Kidney (tissue), 14 donors: ENCODE data around the gene FAM241A. TPM values are rescaled to one million over a fixed set of nuclear protein-coding genes. Genes with fewer than 3 reads are reported as not detected.
"Not testable (repeated sequence)": the region's sequence is repeated elsewhere in the genome, so short reads cannot be mapped to it uniquely, and the experiment has no call there.

Source experiments
- DNase-seq, 5 donors: peaks; one replicate each; pipeline ENCODE4 v3.0.0-alpha.2; 2013 to 2020
- FAIRE-seq: peaks from 2 replicates; lab custom pipeline; 2012; peaks lifted over from hg19 to GRCh38; lab: Jason Lieb, UNC
- H3K27ac ChIP-seq, 2 donors: one replicate each; pipeline ENCODE4 v1.7.0; 2013; ENCODE audit warnings: low read depth in 2 of 2, low read length in 2 of 2, inconsistent platforms in 1 of 2
- H3K27me3 ChIP-seq: one replicate; pipeline ENCODE4 v1.7.1; 2013; ENCODE audit warnings: low read length, inconsistent platforms; ENCODE audit not compliant: control insufficient read depth, insufficient read depth
- H3K36me3 ChIP-seq, 3 donors: one replicate each; pipeline versions ENCODE4 v1.7.0 to v1.7.1; 2013; ENCODE audit warnings: low read length in 3 of 3, control low read depth in 1 of 3, inconsistent platforms in 1 of 3; ENCODE audit not compliant: insufficient read depth in 3 of 3, control insufficient read depth in 2 of 3
- H3K4me1 ChIP-seq, 3 donors: one replicate each; pipeline versions ENCODE4 v1.7.0 to v1.7.1; 2013; ENCODE audit warnings: low read length in 3 of 3, inconsistent platforms in 1 of 3, low read depth in 1 of 3; ENCODE audit not compliant: control insufficient read depth in 2 of 3, insufficient read depth in 2 of 3
- H3K4me3 ChIP-seq, 3 donors: one replicate each; pipeline versions ENCODE4 v1.7.0 to v1.8.1; 2013; ENCODE audit warnings: low read length in 3 of 3, control low read depth in 1 of 3, inconsistent platforms in 1 of 3
- H3K9ac ChIP-seq, 3 donors: one replicate each; pipeline versions ENCODE4 v1.7.0 to v1.7.1; 2013; ENCODE audit warnings: low read length in 3 of 3, control low read depth in 1 of 3, inconsistent platforms in 1 of 3
- H3K9me3 ChIP-seq, 3 donors: one replicate each; pipeline versions ENCODE4 v1.7.0 to v1.7.1; 2013; ENCODE audit warnings: low read length in 3 of 3, control low read depth in 1 of 3, inconsistent platforms in 1 of 3; ENCODE audit not compliant: control insufficient read depth in 2 of 3, insufficient read depth in 1 of 3
- CTCF ChIP-seq: IDR thresholded peaks from 3 replicates; pipeline ENCODE4 v1.5.1; 2012; ENCODE audit warnings: mild to moderate bottlenecking, moderate library complexity, borderline replicate concordance; ENCODE audit not compliant: insufficient read depth; ENCODE audit errors: extremely low read depth
- intact Hi-C: fragments of 100-400 bp; cut with DNase I; formaldehyde crosslinking; loops from one replicate; pipeline ENCODE4 v1.11.1; 2022
- polyA plus RNA-seq: library from polyadenylated mRNA; stranded (reverse); fragments of 350-450 nt; fragmentation: Illumina TruSeq; extraction: RNeasy Lipid Tissue Mini Kit (QIAGEN cat#74804); gene quantifications from one replicate; pipeline ENCODE4 v1.2.3, GENCODE V29; 2014; ENCODE audit warnings: low read depth, low replicate concordance; ENCODE audit not compliant: insufficient read depth
- total RNA-seq: library from RNA; stranded (reverse); fragmentation: NEBNext Ultra II Directional; extraction: Animal tissue kit (Norgen Biotek cat#: 25700); gene quantifications from one replicate; pipeline ENCODE4 v1.2.1, GENCODE V29; 2021
- donor health status: control.
- donor health status: control.
- donor health status: control.
- donor health status: control.
- donor health status: control.
- donor health status: DM: yes; HTN: yes; CAD: no.
- donor health status: Normal renal cell carcinoma (clear cell type).

FAM241A gene
- total and polyA plus RNA-seq, 2 donors from 2014 or later = 1.9 to 2.9 TPM

- Histone ChIP-seq H3K9ac (no peak overlapping the region), H3K36me3 (no peaks in the 10 kb centered on the region), H3K27me3 (no peaks in the 10 kb centered on the region), H3K27ac (no peak overlapping the region), H3K9me3 (peaks cover 0 to 2% (median 0%) of the 10 kb centered on the region in 3 donors), H3K4me3 (no peak overlapping the region), H3K4me1 (no peaks in the 10 kb centered on the region)
- no peak for DNase-seq
- intact Hi-C loops = no loop called here
- no peak for TF ChIP-seq CTCF
- FAIRE-seq = no peak
Measured at GRCh38 chr4:112110059-112110425, 35.2 kb upstream of the FAM241A start.

GRCh38 chr4:112111306-112111705, 33.9 kb upstream of the FAM241A start:
- intact Hi-C loops = no loop called here
- H3K27ac ChIP-seq = no peak overlapping the region
- peaks cover 0 to 2% (median 0%) of the 10 kb centered on the region in 3 donors for H3K9me3 ChIP-seq
- FAIRE-seq (no peak), DNase-seq (no peak)
- no peaks in the 10 kb centered on the region for H3K4me1 ChIP-seq
- H3K9ac ChIP-seq = no peak overlapping the region
- no peaks in the 10 kb centered on the region for H3K36me3 ChIP-seq
- no peaks in the 10 kb centered on the region for H3K27me3 ChIP-seq
- no peak for TF ChIP-seq CTCF
- H3K4me3 ChIP-seq = no peak overlapping the region

GRCh38 chr4:112112095-112112494, 33.2 kb upstream of the FAM241A start:
- H3K4me3 ChIP-seq, H3K4me1 ChIP-seq, H3K27ac ChIP-seq, H3K9me3 ChIP-seq, FAIRE-seq, H3K27me3 ChIP-seq, H3K36me3 ChIP-seq, H3K9ac ChIP-seq, DNase-seq, intact Hi-C loops: not testable (repeated sequence)

GRCh38 chr4:112112590-112113170, 32.6 kb upstream of the FAM241A start:
- TF ChIP-seq CTCF = no peak
- Histone ChIP-seq H3K27ac (no peak overlapping the region), H3K4me3 (no peak overlapping the region), H3K9ac (no peak overlapping the region), H3K36me3 (no peaks in the 10 kb centered on the region), H3K27me3 (no peaks in the 10 kb centered on the region), H3K9me3 (peaks cover 0 to 2% (median 0%) of the 10 kb centered on the region in 3 donors), H3K4me1 (no peaks in the 10 kb centered on the region)
- intact Hi-C loops = no loop called here
- DNase-seq (no peak), FAIRE-seq (no peak)
